Activated gamma-delta T cell treated with Interleukin-2 at 50 U/mL for 16 hours (primary cell): ENCODE results near the gene CDH3.

Experiments
- DNase-seq: peaks from one replicate; pipeline ENCODE4 v3.0.0-alpha.2; 2020

CDH3 gene

DNA sequence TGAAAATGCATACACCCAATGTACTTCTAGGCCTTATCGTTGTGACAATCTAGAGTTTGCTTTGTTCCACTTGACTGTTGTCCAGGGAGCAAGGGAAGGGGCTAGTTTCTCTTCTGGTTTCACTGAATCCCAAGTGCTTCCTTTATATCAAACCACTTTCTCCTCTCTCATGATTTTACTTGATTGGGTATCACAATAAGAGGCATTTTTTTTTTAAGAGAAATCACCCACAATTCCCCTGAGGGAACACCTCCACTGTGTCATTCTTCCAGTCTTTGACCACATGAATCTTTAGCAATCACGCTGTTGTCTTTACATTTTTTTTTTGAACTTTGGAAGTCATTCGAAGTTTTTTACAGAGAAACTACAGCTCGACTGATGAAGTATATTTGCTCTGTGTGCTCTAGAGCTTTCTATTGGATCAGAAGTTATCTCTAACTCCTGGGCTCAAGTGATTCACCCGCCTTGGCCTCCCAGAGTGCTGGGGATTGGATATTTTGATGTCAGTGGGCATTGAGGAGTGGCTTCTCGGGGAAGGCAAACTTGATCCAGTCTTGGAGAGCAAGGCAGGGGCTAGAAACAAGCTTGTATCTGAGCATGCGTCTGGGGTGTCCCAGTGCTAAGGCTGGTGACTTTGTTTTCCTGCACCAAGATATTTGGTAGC lies 95.0 kb downstream of the CDH3 start:
- no peak for DNase-seq

DNA sequence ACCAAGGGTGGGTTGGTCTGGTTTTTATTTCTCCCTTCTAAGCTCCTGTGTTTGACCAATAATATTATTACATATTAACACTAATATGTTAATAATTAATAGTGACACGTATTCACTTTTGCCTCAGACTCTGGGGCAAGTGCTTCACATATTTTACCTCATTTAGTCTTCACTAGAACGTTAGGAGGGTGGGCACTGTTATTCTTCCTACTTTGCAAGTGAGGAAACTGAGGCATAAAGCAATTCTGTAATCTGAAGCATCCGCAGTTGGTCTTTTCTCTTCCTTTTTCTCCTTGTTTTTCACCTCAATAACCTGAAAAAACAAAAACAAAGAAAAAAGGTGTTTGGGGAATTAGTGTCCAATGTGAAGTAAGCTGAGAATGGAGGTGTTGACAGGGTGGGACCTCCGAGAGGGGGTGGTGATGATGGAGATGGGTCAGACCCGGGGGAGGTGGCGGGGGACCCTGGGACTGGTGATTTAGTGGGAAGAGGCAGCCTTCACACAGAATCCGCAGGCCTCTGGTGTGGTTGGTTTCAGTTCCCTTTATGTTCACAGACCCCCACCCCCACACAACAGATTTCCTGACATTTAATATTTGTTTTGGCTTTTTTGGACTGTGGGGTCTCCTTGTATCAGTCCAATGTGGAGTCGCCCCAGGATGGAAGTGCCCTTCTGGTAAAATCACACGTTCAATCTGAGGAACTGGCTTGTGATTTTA lies 95.7 kb downstream of the CDH3 start:
- no peak for DNase-seq

DNA sequence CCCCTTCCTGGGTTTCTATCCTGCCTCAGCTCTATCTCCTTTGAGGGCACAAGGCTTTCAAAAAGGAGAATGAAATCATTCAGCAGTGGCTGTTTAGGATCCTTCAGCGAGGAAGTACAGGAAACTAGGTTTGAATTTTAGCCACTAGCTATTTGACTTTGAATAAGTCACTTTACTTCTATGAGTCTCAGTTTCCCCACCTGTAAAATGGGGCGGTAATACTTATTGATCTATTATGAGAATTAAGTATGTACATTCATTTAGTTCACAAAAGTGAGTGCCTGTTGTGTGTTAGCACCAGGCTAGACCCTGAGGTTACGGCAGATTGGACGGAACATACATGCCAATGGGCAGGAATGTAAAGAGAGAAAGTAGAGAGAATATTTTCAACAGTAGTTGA lies 98.6 kb downstream of the CDH3 start:
- DNase-seq, result no peak

DNA sequence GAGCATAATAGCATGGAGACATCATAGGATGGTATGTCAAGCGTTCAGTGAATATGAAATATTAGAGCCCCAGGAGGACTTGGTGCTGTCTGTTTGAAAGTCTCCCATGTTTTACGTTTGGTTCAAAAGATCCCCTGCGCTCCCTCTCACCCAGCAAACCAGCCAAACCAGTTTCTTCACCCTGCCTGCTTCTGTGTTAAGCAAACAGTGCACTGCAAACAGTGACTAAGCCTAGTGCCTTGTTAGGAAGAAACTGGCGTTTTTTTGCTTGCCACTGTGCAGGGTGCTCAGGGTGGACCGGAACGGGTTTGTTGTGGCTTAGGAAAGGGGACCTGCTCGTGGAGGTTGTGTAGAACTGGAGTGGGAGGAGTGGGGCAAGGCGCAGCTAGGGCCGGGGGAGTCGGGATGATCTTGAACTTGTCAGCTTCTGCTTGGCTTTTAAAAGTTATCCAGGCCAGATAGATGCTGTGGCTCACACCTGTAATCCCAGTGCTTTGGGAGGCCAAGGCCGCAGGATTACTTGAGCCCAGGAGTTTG lies 99.7 kb downstream of the CDH3 start:
- DNase-seq, result no peak

DNA sequence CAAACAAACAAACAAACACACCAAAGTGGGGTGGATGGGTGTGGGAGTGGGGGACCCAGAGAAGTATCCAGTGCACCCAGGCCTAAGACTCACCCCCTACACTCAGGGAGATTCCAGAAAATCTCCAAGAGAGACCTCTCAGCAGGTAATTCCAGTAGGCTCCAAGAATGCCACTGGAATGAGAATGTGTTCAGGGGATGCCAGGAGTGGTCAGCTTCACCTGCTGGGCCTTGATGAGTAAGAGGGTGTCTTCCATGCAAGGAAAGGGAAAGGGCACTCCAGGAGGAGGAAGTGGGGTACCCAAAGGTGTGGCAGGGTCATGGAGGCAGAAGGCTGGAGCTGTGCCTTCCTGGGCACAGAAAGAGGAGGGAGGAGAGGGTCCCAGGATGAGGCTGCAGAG lies 101.8 kb downstream of the CDH3 start:
- no peak for DNase-seq

DNA sequence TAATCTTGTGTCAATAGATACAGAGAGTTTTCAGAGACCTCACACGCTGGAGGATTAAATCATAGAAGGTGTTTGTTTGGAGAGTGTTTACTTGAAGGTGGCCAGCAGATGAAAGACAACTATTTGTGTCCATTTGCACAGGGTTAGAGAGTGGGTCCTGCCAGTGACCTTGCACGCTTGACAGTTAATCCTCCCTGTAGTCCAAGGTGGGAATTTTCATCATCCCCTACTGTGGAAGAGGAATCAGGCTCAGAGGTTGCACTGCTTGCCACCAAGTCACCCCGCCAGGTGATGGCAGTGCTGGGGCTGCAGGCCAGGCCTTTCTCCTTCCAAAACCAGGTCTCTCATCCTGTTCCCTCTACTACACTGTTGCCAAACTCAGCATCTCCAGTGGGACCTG lies 104.3 kb downstream of the CDH3 start:
- no peak for DNase-seq
